ENCODE results near the gene ATG2A. TPM values are rescaled to one million over a fixed set of nuclear protein-coding genes. Genes with fewer than 3 reads are reported as not detected.

ATG2A gene
- total RNA-seq, 5 donors from 2014 or later (not counting 1 experiment from before 2014, with no cell fraction given), result 50.9 to 165 (median 55.4) TPM

DNA sequence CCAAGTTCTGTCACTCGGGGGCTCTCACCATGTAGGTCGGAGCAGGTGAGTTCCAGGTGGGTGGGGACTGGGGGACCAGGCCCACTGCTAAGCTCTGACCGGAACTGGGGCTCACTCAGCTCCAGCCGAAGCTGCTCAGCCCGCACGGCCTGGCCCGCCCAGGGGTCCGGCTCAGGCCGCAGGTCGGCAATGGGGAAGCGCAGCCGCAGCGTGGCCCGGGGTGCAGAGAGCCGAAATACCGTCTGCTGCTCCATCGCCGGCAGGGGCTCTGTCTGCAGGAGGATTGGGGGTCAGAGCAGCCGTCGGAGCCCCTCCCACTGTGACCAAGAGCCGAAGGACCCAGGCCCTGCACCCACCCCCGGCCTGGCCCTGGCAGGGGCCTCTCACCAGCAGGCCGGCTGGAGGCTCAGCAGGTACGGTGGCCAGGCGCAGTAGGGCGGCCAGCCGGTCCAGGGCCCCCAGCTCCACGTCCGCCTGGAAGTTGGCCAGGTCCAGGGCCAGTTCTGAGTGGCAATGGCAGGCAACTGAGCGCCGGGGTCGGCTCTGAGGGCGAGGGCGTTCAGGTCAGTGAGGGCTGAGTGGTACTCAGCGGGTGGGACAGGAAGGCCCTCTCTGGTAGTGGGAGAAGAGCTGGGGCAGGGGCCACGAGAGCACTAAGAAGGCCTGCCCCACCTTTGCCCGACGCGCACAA lies 7.2 kb downstream of the ATG2A start:
- H3K4me3 Mint-ChIP-seq, result no peak overlapping the region
- H3K36me3 Mint-ChIP-seq, result peaks cover 34% of the 10 kb centered on the region
- POLR2A ChIA-PET, result no interaction called here
- CTCF ChIA-PET, result no interaction called here
- WGBS (ENCODE audit: insufficient coverage), result 94% methylated on average over 37 of the region's 39 CpGs
- no peaks in the 10 kb centered on the region for H3K27me3 Mint-ChIP-seq
- Histone ChIP-seq H3K36me3 (ENCODE audit: control insufficient read depth in 2 of 2, extremely low read depth in 1 of 2, insufficient read depth in 1 of 2, low read length in 1 of 2) (peaks cover 56 to 84% of the 10 kb centered on the region in 2 donors), H3K4me3 (ENCODE audit: control insufficient read depth in 1 of 2, extremely low read depth in 1 of 2, low read length in 1 of 2) (no peak overlapping the region), H3K27ac (ENCODE audit: low read length) (no peak overlapping the region), H3K27me3 (replicated peaks in 1 of 2; ENCODE audit: control insufficient read depth in 2 of 2, extremely low read depth in 1 of 2, insufficient read depth in 2 of 2, low read length in 1 of 2) (no peaks in the 10 kb centered on the region), H3K9me3 (no peaks in the 10 kb centered on the region), H3K4me1 (ENCODE audit: control insufficient read depth in 1 of 2, extremely low read depth in 1 of 2, insufficient read depth in 2 of 2, low read length in 2 of 2) (peaks cover 0 to under 1% of the 10 kb centered on the region in 2 experiments)
- no peak overlapping the region for H3K27ac Mint-ChIP-seq
- no peak for ATAC-seq (replicated peaks in 1 of 4)
- peaks cover 0 to 5% (median 4%) of the 10 kb centered on the region in 3 donors for H3K4me1 Mint-ChIP-seq
- H3K9me3 Mint-ChIP-seq, result no peaks in the 10 kb centered on the region
- no peak for DNase-seq

DNA sequence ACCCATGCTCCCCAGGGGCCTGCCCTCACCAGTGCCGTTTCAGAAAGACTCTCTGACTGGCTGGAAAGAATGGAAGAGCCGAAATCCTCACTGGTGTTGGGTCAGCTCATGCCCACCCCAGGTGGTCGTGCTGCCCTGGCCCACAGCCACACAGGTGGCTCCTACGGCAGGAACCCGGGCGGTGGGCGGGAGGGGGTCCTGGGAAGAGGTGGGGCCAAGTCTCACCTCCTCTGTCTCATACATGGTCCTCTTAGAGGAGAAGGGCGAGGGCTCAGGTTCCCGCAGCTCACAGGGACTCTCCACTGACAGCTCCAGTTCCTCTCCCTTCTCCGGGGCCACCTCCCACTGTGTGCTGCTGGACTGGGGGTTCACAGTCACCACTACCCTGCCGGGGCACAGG lies 8.2 kb downstream of the ATG2A start:
- Histone ChIP-seq H3K36me3 (ENCODE audit: control insufficient read depth in 2 of 2, extremely low read depth in 1 of 2, insufficient read depth in 1 of 2, low read length in 1 of 2) (peaks cover 52 to 77% of the 10 kb centered on the region in 2 donors), H3K4me3 (ENCODE audit: control insufficient read depth in 1 of 2, extremely low read depth in 1 of 2, low read length in 1 of 2) (no peak overlapping the region), H3K27me3 (replicated peaks in 1 of 2; ENCODE audit: control insufficient read depth in 2 of 2, extremely low read depth in 1 of 2, insufficient read depth in 2 of 2, low read length in 1 of 2) (no peaks in the 10 kb centered on the region), H3K4me1 (ENCODE audit: control insufficient read depth in 1 of 2, extremely low read depth in 1 of 2, insufficient read depth in 2 of 2, low read length in 2 of 2) (no peaks in the 10 kb centered on the region), H3K27ac (ENCODE audit: low read length) (no peak overlapping the region), H3K9me3 (no peaks in the 10 kb centered on the region)
- Mint-ChIP-seq H3K9me3 (no peaks in the 10 kb centered on the region), H3K27me3 (no peaks in the 10 kb centered on the region), H3K36me3 (peaks cover 34% of the 10 kb centered on the region), H3K4me1 (peaks cover 0 to 2% (median 0%) of the 10 kb centered on the region in 3 donors), H3K27ac (no peak overlapping the region), H3K4me3 (no peak overlapping the region)
- WGBS (ENCODE audit: insufficient coverage), result 93% methylated on average over 5 of the region's 11 CpGs
- ChIA-PET CTCF (no interaction called here), POLR2A (no interaction called here)
- no peak for DNase-seq
- no peak for ATAC-seq (replicated peaks in 1 of 4)

DNA sequence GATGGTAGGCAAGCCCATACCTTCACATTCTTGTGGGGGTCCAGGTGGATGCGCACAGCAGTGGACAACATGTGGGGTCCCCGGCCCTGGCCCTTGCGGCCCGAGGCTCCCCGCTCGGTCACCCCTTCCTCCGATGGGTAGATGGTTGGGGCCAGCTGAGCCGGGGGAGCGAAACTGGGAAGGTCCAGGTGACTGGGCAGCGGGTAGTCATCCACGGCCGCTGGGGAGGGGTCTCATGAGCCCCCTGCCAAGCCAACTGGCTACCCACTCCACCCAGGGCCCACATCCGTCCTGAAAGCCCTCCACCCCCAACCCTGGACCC lies 10.7 kb downstream of the ATG2A start:
- Mint-ChIP-seq H3K4me3 (no peak overlapping the region), H3K36me3 (peaks cover 31% of the 10 kb centered on the region), H3K4me1 (peaks cover 5 to 8% (median 7%) of the 10 kb centered on the region in 3 donors), H3K27me3 (no peaks in the 10 kb centered on the region), H3K27ac (no peak overlapping the region), H3K9me3 (no peaks in the 10 kb centered on the region)
- POLR2A ChIA-PET, result interaction anchor here in 1 of 2 donors (0.5 kb wide), 1 partner anchor 10 kb away, joined by 3 read pairs; no protein-coding TSS in a partner anchor
- ATAC-seq (replicated peaks in 1 of 4) (no peak), DNase-seq (no peak)
- H3K27me3 ChIP-seq (replicated peaks in 1 of 2; ENCODE audit: control insufficient read depth in 2 of 2, extremely low read depth in 1 of 2, insufficient read depth in 2 of 2, low read length in 1 of 2), result no peaks in the 10 kb centered on the region
- H3K9me3 ChIP-seq, result no peaks in the 10 kb centered on the region
- WGBS (ENCODE audit: insufficient coverage), result 98% methylated on average over 13 of the region's 13 CpGs
- H3K4me1 ChIP-seq (ENCODE audit: control insufficient read depth in 1 of 2, extremely low read depth in 1 of 2, insufficient read depth in 2 of 2, low read length in 2 of 2), result no peaks in the 10 kb centered on the region
- CTCF ChIA-PET, result no interaction called here
- H3K4me3 ChIP-seq (ENCODE audit: control insufficient read depth in 1 of 2, extremely low read depth in 1 of 2, low read length in 1 of 2), result no peak overlapping the region
- H3K27ac ChIP-seq (ENCODE audit: low read length), result no peak overlapping the region
- peaks cover 42 to 71% of the 10 kb centered on the region in 2 donors for H3K36me3 ChIP-seq (ENCODE audit: control insufficient read depth in 2 of 2, extremely low read depth in 1 of 2, insufficient read depth in 1 of 2, low read length in 1 of 2)

DNA sequence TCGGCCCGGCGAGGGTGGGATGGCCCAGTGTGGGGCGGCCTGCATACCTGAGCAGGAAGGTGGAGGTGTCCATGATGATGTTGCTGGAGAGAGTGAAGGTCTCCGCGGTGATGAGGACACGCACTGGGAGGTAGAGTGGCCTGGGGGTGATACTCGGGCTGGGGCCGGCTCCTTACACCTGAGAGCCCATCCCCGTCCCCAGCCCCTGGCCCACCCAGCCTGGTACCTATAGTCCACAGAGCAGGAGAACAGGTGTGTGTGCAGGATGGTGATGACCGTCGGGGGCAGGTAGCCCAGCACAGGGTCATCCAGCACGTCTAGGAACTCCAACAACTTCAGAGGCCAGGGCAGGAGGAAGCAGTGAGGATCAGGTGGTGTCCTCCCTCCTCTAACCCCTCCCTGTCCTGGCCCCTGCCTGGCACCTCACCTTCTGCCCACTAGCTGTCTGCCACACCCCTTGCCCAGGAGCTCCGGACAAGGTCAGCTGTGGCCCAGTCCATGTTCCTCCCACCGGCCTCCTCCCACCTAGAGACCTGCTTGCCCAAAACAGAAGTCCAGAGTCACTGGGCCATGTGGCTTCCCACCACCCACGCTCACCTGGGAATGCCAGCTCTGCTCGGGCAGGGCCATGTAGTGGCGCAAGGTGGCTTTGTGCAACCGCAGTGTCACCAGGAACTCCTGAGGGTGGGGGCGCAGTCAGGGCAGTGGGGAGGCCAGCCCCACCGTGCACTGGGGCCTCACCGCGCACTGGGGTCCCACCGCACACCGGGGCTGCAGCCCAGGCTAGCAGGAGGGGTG lies 11.3 kb downstream of the ATG2A start:
- no peaks in the 10 kb centered on the region for H3K27me3 ChIP-seq (replicated peaks in 1 of 2; ENCODE audit: control insufficient read depth in 2 of 2, extremely low read depth in 1 of 2, insufficient read depth in 2 of 2, low read length in 1 of 2)
- H3K27ac Mint-ChIP-seq, result no peak overlapping the region
- POLR2A ChIA-PET, result interaction anchor here in 1 of 2 donors (0.5 kb wide), 1 partner anchor 10 kb away, joined by 3 read pairs; no protein-coding TSS in a partner anchor

DNA sequence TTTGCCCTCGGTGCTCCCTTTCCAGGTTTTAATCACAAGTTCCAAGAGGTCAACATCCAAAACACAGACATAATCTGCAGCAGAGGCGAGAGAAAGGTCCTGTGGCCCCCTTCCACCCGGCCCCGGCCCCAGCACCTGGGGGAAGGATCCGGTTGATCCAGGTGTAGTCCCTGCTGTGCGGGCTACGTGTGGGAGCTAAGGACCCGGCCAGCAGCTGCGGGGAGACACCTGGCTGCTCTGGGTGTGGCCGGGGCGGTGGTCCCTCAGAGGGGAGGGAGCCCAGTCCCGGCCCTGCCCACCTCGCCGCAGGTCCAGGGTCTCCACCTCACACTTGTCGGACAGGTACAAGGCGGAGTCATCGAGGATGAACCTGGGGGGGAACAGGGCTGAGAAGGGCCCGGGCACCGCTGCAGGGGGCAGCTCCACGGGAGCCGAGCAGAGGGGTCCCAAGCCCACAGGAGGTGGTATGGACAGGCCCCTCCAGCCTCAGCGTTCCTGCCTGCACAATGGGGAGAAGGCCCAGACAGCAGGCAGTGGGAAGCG lies 13.6 kb downstream of the ATG2A start:
- CTCF ChIA-PET, result no interaction called here
- no peaks in the 10 kb centered on the region for H3K27me3 ChIP-seq (replicated peaks in 1 of 2; ENCODE audit: control insufficient read depth in 2 of 2, extremely low read depth in 1 of 2, insufficient read depth in 2 of 2, low read length in 1 of 2)
- H3K27me3 Mint-ChIP-seq, result no peaks in the 10 kb centered on the region
- H3K27ac ChIP-seq (ENCODE audit: low read length), result no peak overlapping the region
- no peaks in the 10 kb centered on the region for H3K9me3 Mint-ChIP-seq
- H3K4me1 ChIP-seq (ENCODE audit: control insufficient read depth in 1 of 2, extremely low read depth in 1 of 2, insufficient read depth in 2 of 2, low read length in 2 of 2), result peaks cover 0 to 17% of the 10 kb centered on the region in 2 experiments
- peaks cover 20 to 57% of the 10 kb centered on the region in 2 donors for H3K36me3 ChIP-seq (ENCODE audit: control insufficient read depth in 2 of 2, extremely low read depth in 1 of 2, insufficient read depth in 1 of 2, low read length in 1 of 2)
- H3K4me1 Mint-ChIP-seq, result peaks cover 14 to 23% (median 19%) of the 10 kb centered on the region in 3 donors
- H3K4me3 Mint-ChIP-seq, result no peak overlapping the region
- H3K9me3 ChIP-seq, result no peaks in the 10 kb centered on the region
- no peak overlapping the region for H3K4me3 ChIP-seq (ENCODE audit: control insufficient read depth in 1 of 2, extremely low read depth in 1 of 2, low read length in 1 of 2)
- POLR2A ChIA-PET, result interaction anchor here in 1 of 2 donors (1.4 kb wide), 1 partner anchor 9 kb away, joined by 3 read pairs; no protein-coding TSS in a partner anchor
- 96% methylated on average over 22 of the region's 23 CpGs for WGBS (ENCODE audit: insufficient coverage)
- no peak for ATAC-seq (replicated peaks in 1 of 4)
- peaks cover 38% of the 10 kb centered on the region for H3K36me3 Mint-ChIP-seq
- DNase-seq, result no peak
- no peak overlapping the region for H3K27ac Mint-ChIP-seq

More for the DNA sequence above, 11.3 kb downstream of the ATG2A start:
- Histone ChIP-seq H3K9me3 (no peaks in the 10 kb centered on the region), H3K4me3 (ENCODE audit: control insufficient read depth in 1 of 2, extremely low read depth in 1 of 2, low read length in 1 of 2) (no peak overlapping the region), H3K4me1 (ENCODE audit: control insufficient read depth in 1 of 2, extremely low read depth in 1 of 2, insufficient read depth in 2 of 2, low read length in 2 of 2) (peaks cover 0 to 3% of the 10 kb centered on the region in 2 experiments), H3K27ac (ENCODE audit: low read length) (no peak overlapping the region), H3K36me3 (ENCODE audit: control insufficient read depth in 2 of 2, extremely low read depth in 1 of 2, insufficient read depth in 1 of 2, low read length in 1 of 2) (peaks cover 36 to 70% of the 10 kb centered on the region in 2 donors)
- no peak for ATAC-seq (replicated peaks in 1 of 4)
- H3K4me1 Mint-ChIP-seq, result peaks cover 7 to 11% (median 11%) of the 10 kb centered on the region in 3 donors
- no peaks in the 10 kb centered on the region for H3K27me3 Mint-ChIP-seq
- no peak overlapping the region for H3K4me3 Mint-ChIP-seq
- peaks cover 26% of the 10 kb centered on the region for H3K36me3 Mint-ChIP-seq
- 91% methylated on average over 12 of the region's 25 CpGs for WGBS (ENCODE audit: insufficient coverage)
- H3K9me3 Mint-ChIP-seq, result no peaks in the 10 kb centered on the region
- CTCF ChIA-PET, result no interaction called here
- DNase-seq, result no peak

DNA sequence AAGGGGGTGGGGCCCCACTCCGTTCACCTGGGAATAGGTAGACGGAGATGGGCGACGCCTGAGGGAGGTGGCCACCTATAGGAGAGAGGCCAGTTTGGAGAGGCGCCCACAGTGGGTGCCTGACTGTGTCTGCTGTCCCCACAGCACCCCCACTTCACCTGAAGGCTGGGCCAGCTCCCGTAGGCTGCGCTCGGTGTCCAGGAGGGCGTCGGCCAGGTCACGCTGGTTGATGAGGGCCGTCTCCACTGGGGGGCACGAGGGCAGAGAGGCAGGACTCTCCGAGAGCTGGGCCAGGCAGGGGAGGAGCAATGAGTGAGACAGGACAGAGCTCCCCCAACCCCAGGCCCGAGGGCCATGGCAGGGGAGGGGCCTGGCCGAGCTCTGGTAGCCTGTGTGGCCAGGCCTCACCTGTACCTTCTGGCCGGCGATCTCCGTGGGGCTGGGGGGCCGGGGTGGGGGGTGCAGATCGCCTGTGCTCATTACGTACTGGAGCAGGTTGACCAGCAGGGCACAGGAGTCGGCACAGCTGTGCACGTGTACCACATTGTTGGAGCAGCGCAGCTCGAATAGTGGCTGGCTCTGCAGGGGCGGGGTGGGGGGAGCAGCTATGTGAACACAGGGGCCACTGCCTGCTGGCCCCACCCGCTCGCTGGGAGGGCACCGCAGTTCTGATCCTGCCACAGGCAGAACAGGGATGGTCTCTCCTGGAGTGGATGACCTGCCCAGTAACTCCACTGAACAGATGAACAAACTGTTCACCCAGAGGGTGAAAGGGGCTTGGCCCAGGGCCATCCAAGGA lies 14.7 kb downstream of the ATG2A start:
- H3K9me3 ChIP-seq, result no peaks in the 10 kb centered on the region
- Mint-ChIP-seq H3K27me3 (no peaks in the 10 kb centered on the region), H3K27ac (peak overlapping the region in 1 of 2 donors; percentile 48), H3K9me3 (no peaks in the 10 kb centered on the region), H3K4me1 (peaks cover 14 to 23% (median 19%) of the 10 kb centered on the region in 3 donors), H3K4me3 (peak overlapping the region in 1 of 3 donors; percentile 31), H3K36me3 (peaks cover 35% of the 10 kb centered on the region)
- H3K27ac ChIP-seq (ENCODE audit: low read length), result no peak overlapping the region
- peaks cover 0 to 17% of the 10 kb centered on the region in 2 experiments for H3K4me1 ChIP-seq (ENCODE audit: control insufficient read depth in 1 of 2, extremely low read depth in 1 of 2, insufficient read depth in 2 of 2, low read length in 2 of 2)
- H3K36me3 ChIP-seq (ENCODE audit: control insufficient read depth in 2 of 2, extremely low read depth in 1 of 2, insufficient read depth in 1 of 2, low read length in 1 of 2), result peaks cover 17 to 59% of the 10 kb centered on the region in 2 donors
- ChIA-PET CTCF (no interaction called here), POLR2A (no interaction called here)
- no peak for DNase-seq
- 95% methylated on average over 10 of the region's 30 CpGs for WGBS (ENCODE audit: insufficient coverage)
- no peak overlapping the region for H3K4me3 ChIP-seq (ENCODE audit: control insufficient read depth in 1 of 2, extremely low read depth in 1 of 2, low read length in 1 of 2)
- ATAC-seq (replicated peaks in 1 of 4), result no peak
- no peaks in the 10 kb centered on the region for H3K27me3 ChIP-seq (replicated peaks in 1 of 2; ENCODE audit: control insufficient read depth in 2 of 2, extremely low read depth in 1 of 2, insufficient read depth in 2 of 2, low read length in 1 of 2)

All from T-cell (primary cell).